Endodermal cell (in vitro differentiated cells): Measurements from ENCODE around the gene TSPAN15. TPM values are rescaled to one million over a fixed set of nuclear protein-coding genes. Genes with fewer than 3 reads are reported as not detected.

Experiments used
- DNase-seq: peaks from one replicate; pipeline ENCODE4 v3.0.0-alpha.2; 2017
- H3K27ac ChIP-seq: 2 replicates; pipeline ENCODE4 v1.5.1; 2013; ENCODE audit warnings: mild to moderate bottlenecking, low read depth, low read length, moderate library complexity
- H3K27me3 ChIP-seq: 2 replicates; pipeline ENCODE4 v1.6.1; 2013; ENCODE audit warnings: mild to moderate bottlenecking, low read length, moderate library complexity; ENCODE audit not compliant: insufficient read depth, control insufficient read depth, poor library complexity, severe bottlenecking
- H3K36me3 ChIP-seq: 2 replicates; pipeline ENCODE4 v1.7.0; 2013; ENCODE audit warnings: mild to moderate bottlenecking, low read length, moderate library complexity; ENCODE audit not compliant: control insufficient read depth, insufficient read depth
- H3K4me1 ChIP-seq: one replicate; pipeline ENCODE4 v1.7.0; 2013; ENCODE audit warnings: low read length; ENCODE audit not compliant: control insufficient read depth, insufficient read depth
- H3K4me3 ChIP-seq: 2 replicates; pipeline ENCODE4 v1.5.1; 2013; ENCODE audit warnings: mild to moderate bottlenecking, low read length, moderate library complexity
- H3K9ac ChIP-seq: 2 replicates; pipeline ENCODE4 v1.6.1; 2013; ENCODE audit warnings: mild to moderate bottlenecking, low read length, moderate library complexity; ENCODE audit not compliant: poor library complexity, severe bottlenecking; ENCODE audit errors: extremely low read depth
- H3K9me3 ChIP-seq: 2 replicates; pipeline ENCODE4 v1.6.1; 2013; ENCODE audit warnings: mild to moderate bottlenecking, low read length, moderate library complexity; ENCODE audit not compliant: control insufficient read depth
- H3K27ac Mint-ChIP-seq: 2 replicates; pipeline ENCODE4 v1.8.0; 2020; ENCODE audit warnings: mixed read lengths
- H3K27me3 Mint-ChIP-seq: 2 replicates; pipeline ENCODE4 v1.8.0; 2021; ENCODE audit warnings: mild to moderate bottlenecking, mixed read lengths; ENCODE audit not compliant: insufficient read depth
- H3K36me3 Mint-ChIP-seq: 2 replicates; pipeline ENCODE4 v1.8.0; 2020; ENCODE audit warnings: low read depth, mixed read lengths
- H3K4me1 Mint-ChIP-seq: 2 replicates; pipeline ENCODE4 v1.8.0; 2020; ENCODE audit warnings: mixed read lengths
- H3K4me3 Mint-ChIP-seq: 2 replicates; pipeline ENCODE4 v1.8.0; 2020; ENCODE audit warnings: mild to moderate bottlenecking, moderate library complexity, mixed read lengths
- H3K9me3 Mint-ChIP-seq: 2 replicates; pipeline ENCODE4 v1.8.0; 2020; ENCODE audit warnings: mild to moderate bottlenecking, mixed read lengths
- CTCF ChIP-seq: fragments of 200-600 bp; sonication (generic); conservative IDR thresholded peaks from 2 replicates; pipeline ENCODE4 v1.5.0; 2021; ENCODE audit warnings: antibody characterized with exemption, mild to moderate bottlenecking
- WGBS, 2 experiments: methylation state at CpG; one replicate each; pipeline versions ENCODE4 v1.1.5 to v1.1.7; 2013; ENCODE audit warnings: missing lambda C conversion rate in 2 of 2, mixed read lengths in 1 of 2; ENCODE audit not compliant: insufficient coverage in 1 of 2, insufficient read length in 1 of 2; 5-methylcytosine and 5-hydroxymethylcytosine counted together
- total RNA-seq, 2 donors: library from RNA; stranded (reverse); fragmentation: NEBNext Ultra II Directional in 1 of 2; extraction: Animal tissue kit (Norgen Biotek cat#: 25700) in 1 of 2; gene quantifications; 2 replicates in 1 of 2; 3 replicates in 1 of 2; pipeline ENCODE4 v1.2.1, GENCODE V29; 2021

Gene TSPAN15
- total RNA-seq, 2 donors from 2014 or later, result 10.1 to 15.8 TPM

- H3K27me3 Mint-ChIP-seq, result peaks cover 10% of the 10 kb centered on the region
- Histone ChIP-seq H3K9me3 (no peaks in the 10 kb centered on the region), H3K27me3 (no peaks in the 10 kb centered on the region), H3K9ac (no peak overlapping the region), H3K4me3 (no peak overlapping the region), H3K36me3 (no peaks in the 10 kb centered on the region), H3K4me1 (no peaks in the 10 kb centered on the region), H3K27ac (no peak overlapping the region)
- 90 to 91% methylated on average over 10 to 11 of the region's 11 CpGs for WGBS, 2 experiments
- no peaks in the 10 kb centered on the region for H3K9me3 Mint-ChIP-seq
- H3K36me3 Mint-ChIP-seq, result no peaks in the 10 kb centered on the region
- H3K27ac Mint-ChIP-seq, result peak overlapping the region; percentile 33
- no peak for TF ChIP-seq CTCF
- DNase-seq, result no peak
- no peak overlapping the region for H3K4me3 Mint-ChIP-seq
- peaks cover 9% of the 10 kb centered on the region for H3K4me1 Mint-ChIP-seq
Measured at GRCh38 chr10:69417542-69417941, 33.7 kb upstream of the TSPAN15 start.

GRCh38 chr10:69418052-69418752 lies 33.1 kb upstream of the TSPAN15 start:
- Histone ChIP-seq H3K9ac (no peak overlapping the region), H3K27me3 (no peaks in the 10 kb centered on the region), H3K36me3 (no peaks in the 10 kb centered on the region), H3K9me3 (no peaks in the 10 kb centered on the region), H3K4me3 (no peak overlapping the region), H3K4me1 (no peaks in the 10 kb centered on the region), H3K27ac (no peak overlapping the region)
- WGBS, 2 experiments, result 80 to 85% methylated on average over 6 to 8 of the region's 8 CpGs
- Mint-ChIP-seq H3K27me3 (peaks cover 10% of the 10 kb centered on the region), H3K4me3 (no peak overlapping the region), H3K9me3 (no peaks in the 10 kb centered on the region), H3K36me3 (no peaks in the 10 kb centered on the region), H3K4me1 (peaks cover 9% of the 10 kb centered on the region), H3K27ac (no peak overlapping the region)
- no peak for DNase-seq
- TF ChIP-seq CTCF, result no peak

GRCh38 chr10:69419096-69419743 lies 32.0 kb upstream of the TSPAN15 start:
- peaks cover 9% of the 10 kb centered on the region for H3K4me1 Mint-ChIP-seq
- H3K9me3 ChIP-seq, result no peaks in the 10 kb centered on the region
- no peak for TF ChIP-seq CTCF
- no peak overlapping the region for H3K4me3 Mint-ChIP-seq
- no peaks in the 10 kb centered on the region for H3K9me3 Mint-ChIP-seq
- no peaks in the 10 kb centered on the region for H3K36me3 Mint-ChIP-seq
- peaks cover 10% of the 10 kb centered on the region for H3K27me3 Mint-ChIP-seq
- 90 to 93% methylated on average over 14 to 18 of the region's 18 CpGs for WGBS, 2 experiments
- H3K9ac ChIP-seq, result no peak overlapping the region
- no peak for DNase-seq
- H3K27ac Mint-ChIP-seq, result no peak overlapping the region
- H3K27ac ChIP-seq, result no peak overlapping the region
- H3K4me3 ChIP-seq, result no peak overlapping the region
- H3K27me3 ChIP-seq, result no peaks in the 10 kb centered on the region
- no peaks in the 10 kb centered on the region for H3K36me3 ChIP-seq
- H3K4me1 ChIP-seq, result no peaks in the 10 kb centered on the region
